ENCODE data around the gene SLC35C1.

Gene SLC35C1

GRCh38 chr11:45804761-45805304 is at the start of gene SLC35C1:
TSS of gene SLC35C1 (plus strand) at chr11:45805149. CDS start at chr11:45805802, 653 bp downstream.
- DNase-seq: peak; percentile 86

GRCh38 chr11:45755281-45755859 is 49.6 kb upstream of the SLC35C1 start:
- DNase-seq: no peak

GRCh38 chr11:45756384-45757010 is 48.5 kb upstream of the SLC35C1 start:
- DNase-seq: no peak

- no peak for DNase-seq
Measured at GRCh38 chr11:45757672-45758071, 47.3 kb upstream of the SLC35C1 start.

GRCh38 chr11:45761659-45762058 is 43.3 kb upstream of the SLC35C1 start:
- no peak for DNase-seq

GRCh38 chr11:45765107-45765668 is 39.8 kb upstream of the SLC35C1 start:
- no peak for DNase-seq

GRCh38 chr11:45765836-45766235 is 39.1 kb upstream of the SLC35C1 start:
- no peak for DNase-seq

- no peak for DNase-seq
Measured at GRCh38 chr11:45766469-45766868, 38.5 kb upstream of the SLC35C1 start.

GRCh38 chr11:45768486-45768885 is 36.5 kb upstream of the SLC35C1 start:
- no peak for DNase-seq

- no peak for DNase-seq
Measured at GRCh38 chr11:45769960-45770359, 35.0 kb upstream of the SLC35C1 start.

GRCh38 chr11:45771193-45771565 is 33.8 kb upstream of the SLC35C1 start:
- peak; percentile 55 for DNase-seq

- peak; percentile 79 for DNase-seq
Measured at GRCh38 chr11:45771566-45772448, 33.1 kb upstream of the SLC35C1 start.

GRCh38 chr11:45772449-45772774 is 32.5 kb upstream of the SLC35C1 start:
- DNase-seq: no peak

- DNase-seq: no peak
Measured at GRCh38 chr11:45772986-45773785, 31.8 kb upstream of the SLC35C1 start.

GRCh38 chr11:45773786-45774655 is 30.9 kb upstream of the SLC35C1 start:
- no peak for DNase-seq

GRCh38 chr11:45774786-45775185 is 30.2 kb upstream of the SLC35C1 start:
- no peak for DNase-seq

GRCh38 chr11:45777127-45777969 is 27.6 kb upstream of the SLC35C1 start:
- DNase-seq: no peak

GRCh38 chr11:45778341-45778740 is 26.6 kb upstream of the SLC35C1 start:
- no peak for DNase-seq

- DNase-seq: no peak
Measured at GRCh38 chr11:45779602-45780001, 25.3 kb upstream of the SLC35C1 start.

- DNase-seq: no peak
Measured at GRCh38 chr11:45786272-45786671, 18.7 kb upstream of the SLC35C1 start.

GRCh38 chr11:45788887-45789286 is 16.1 kb upstream of the SLC35C1 start:
- no peak for DNase-seq
